ENCODE measurements around the gene CFAP52.

DNA sequence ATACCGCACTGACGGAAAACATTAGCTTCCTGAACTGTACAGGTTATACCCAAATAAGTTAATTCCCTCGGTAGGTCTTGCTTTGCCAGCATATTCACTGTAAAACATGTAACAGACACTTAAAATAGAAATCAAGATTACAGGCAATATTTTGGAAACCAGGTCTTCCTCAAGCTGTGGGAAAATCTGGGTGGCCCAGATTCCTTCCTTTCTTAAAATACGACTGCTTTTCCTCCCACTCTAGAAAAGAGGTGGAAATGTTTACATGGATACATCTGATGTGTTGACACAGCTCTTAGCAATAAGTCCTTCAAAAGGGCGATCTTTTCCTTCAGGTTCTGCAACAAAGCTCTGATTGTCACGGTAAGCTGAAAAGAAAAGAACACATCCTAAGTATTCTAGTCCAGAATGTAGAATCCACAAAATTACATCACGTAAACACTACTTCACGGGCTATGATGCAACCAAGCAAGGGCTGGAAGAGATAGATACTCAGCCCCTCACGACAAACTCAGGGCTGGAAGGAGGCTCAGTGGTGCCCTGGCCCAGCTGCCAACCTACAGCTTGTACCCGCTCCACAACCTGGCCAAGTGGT, 19.2 kb upstream of the CFAP52 start:
- TF ChIP-seq EZH2 (IDR thresholded peaks at IDR 0.05; ENCODE audit: insufficient read depth, poor library complexity, severe bottlenecking), result no peak
- TF ChIP-seq EZH2phosphoT487 (IDR thresholded peaks at IDR 0.05; ENCODE audit: insufficient read depth, low read depth), result no peak

Measured in GM23248 (cell line).